ENCODE measurements around the gene BEX4. TPM values are rescaled to one million over a fixed set of nuclear protein-coding genes. Genes with fewer than 3 reads are reported as not detected.

BEX4 gene
- total RNA-seq, 1 experiment from 2014 or later, result not detected

DNA sequence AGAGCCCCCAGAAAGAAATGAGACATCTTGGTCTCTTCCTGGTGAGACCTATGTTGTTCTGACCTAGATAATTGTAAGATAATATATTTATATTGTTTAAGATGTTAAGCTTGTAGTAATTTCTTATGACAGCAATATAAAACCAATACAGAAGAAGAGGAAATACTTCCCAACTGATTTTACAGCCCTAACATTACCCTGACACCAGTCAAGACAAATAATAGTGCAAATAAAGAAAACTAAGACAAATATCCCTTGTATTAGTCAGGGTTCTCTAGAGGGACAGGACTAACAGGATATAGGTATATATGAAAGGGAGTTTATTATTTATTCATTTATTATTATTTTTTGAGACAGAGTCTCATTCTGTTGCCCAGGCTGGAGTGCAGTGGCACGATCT, 21.4 kb downstream of the BEX4 start:
- TF ChIP-seq, protein P1, sequence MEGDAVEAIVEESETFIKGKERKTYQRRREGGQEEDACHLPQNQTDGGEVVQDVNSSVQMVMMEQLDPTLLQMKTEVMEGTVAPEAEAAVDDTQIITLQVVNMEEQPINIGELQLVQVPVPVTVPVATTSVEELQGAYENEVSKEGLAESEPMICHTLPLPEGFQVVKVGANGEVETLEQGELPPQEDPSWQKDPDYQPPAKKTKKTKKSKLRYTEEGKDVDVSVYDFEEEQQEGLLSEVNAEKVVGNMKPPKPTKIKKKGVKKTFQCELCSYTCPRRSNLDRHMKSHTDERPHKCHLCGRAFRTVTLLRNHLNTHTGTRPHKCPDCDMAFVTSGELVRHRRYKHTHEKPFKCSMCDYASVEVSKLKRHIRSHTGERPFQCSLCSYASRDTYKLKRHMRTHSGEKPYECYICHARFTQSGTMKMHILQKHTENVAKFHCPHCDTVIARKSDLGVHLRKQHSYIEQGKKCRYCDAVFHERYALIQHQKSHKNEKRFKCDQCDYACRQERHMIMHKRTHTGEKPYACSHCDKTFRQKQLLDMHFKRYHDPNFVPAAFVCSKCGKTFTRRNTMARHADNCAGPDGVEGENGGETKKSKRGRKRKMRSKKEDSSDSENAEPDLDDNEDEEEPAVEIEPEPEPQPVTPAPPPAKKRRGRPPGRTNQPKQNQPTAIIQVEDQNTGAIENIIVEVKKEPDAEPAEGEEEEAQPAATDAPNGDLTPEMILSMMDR (IDR thresholded peaks at IDR 0.05; ENCODE audit: unreplicated experiment), result no peak
- intact Hi-C loops (cut with micrococcal nuclease), result no loop called here
- DNase-seq (ENCODE audit: unreplicated experiment), result no peak
- Mint-ChIP-seq H3K27ac (ENCODE audit: low read depth, unreplicated experiment) (no peak overlapping the region), H3K4me3 (ENCODE audit: unreplicated experiment) (no peak overlapping the region), H3K36me3 (ENCODE audit: insufficient read depth, unreplicated experiment) (no peaks in the 10 kb centered on the region), H3K27me3 (ENCODE audit: insufficient read depth, unreplicated experiment) (peaks cover 39% of the 10 kb centered on the region), H3K4me1 (ENCODE audit: insufficient read depth, unreplicated experiment) (no peaks in the 10 kb centered on the region), H3K9me3 (ENCODE audit: unreplicated experiment) (no peaks in the 10 kb centered on the region)
- ChIA-PET POLR2A (interaction anchor here (0.8 to 1.3 kb wide), 2 partner anchors 13 to 19 kb away, joined by 3 read pairs; partner anchors contain the start of gene TCEAL8), CTCF (interaction anchor here (1.3 kb wide), 1 partner anchor 25 kb away, joined by 4 read pairs; no protein-coding TSS in a partner anchor)
- no TSS peak for BruUV-seq (replicated peaks)

- Mint-ChIP-seq H3K9me3 (ENCODE audit: unreplicated experiment) (no peaks in the 10 kb centered on the region), H3K4me1 (ENCODE audit: insufficient read depth, unreplicated experiment) (no peaks in the 10 kb centered on the region), H3K36me3 (ENCODE audit: insufficient read depth, unreplicated experiment) (no peaks in the 10 kb centered on the region)
Measured at GRCh38 chrX:103240155-103240554, 25.2 kb downstream of the BEX4 start.

GRCh38 chrX:103248553-103248952, 33.6 kb downstream of the BEX4 start:
- Mint-ChIP-seq H3K4me1 (ENCODE audit: insufficient read depth, unreplicated experiment) (no peaks in the 10 kb centered on the region), H3K27ac (ENCODE audit: low read depth, unreplicated experiment) (no peak overlapping the region), H3K27me3 (ENCODE audit: insufficient read depth, unreplicated experiment) (peaks cover 32% of the 10 kb centered on the region), H3K9me3 (ENCODE audit: unreplicated experiment) (no peaks in the 10 kb centered on the region), H3K36me3 (ENCODE audit: insufficient read depth, unreplicated experiment) (peaks cover 10% of the 10 kb centered on the region), H3K4me3 (ENCODE audit: unreplicated experiment) (no peak overlapping the region)
- intact Hi-C loops (cut with micrococcal nuclease), result loop anchor here (2.0 kb wide), 1 partner anchor 38 kb away; no protein-coding TSS in a partner anchor
- DNase-seq (ENCODE audit: unreplicated experiment), result peak; percentile 24
- no TSS peak for BruUV-seq (replicated peaks)
- ChIA-PET POLR2A (interaction anchor here (0.7 to 0.9 kb wide), 2 partner anchors 13 to 194 kb away, joined by 3 read pairs; no protein-coding TSS in a partner anchor), CTCF (interaction anchor here (1.0 to 1.1 kb wide), 2 partner anchors 9 to 31 kb away, joined by 3 to 4 read pairs; no protein-coding TSS in a partner anchor)
- TF ChIP-seq, protein P1 (IDR thresholded peaks at IDR 0.05; ENCODE audit: unreplicated experiment), result peak; percentile 29

More at GRCh38 chrX:103240155-103240554, 25.2 kb downstream of the BEX4 start:
- no peak overlapping the region for H3K4me3 Mint-ChIP-seq (ENCODE audit: unreplicated experiment)
- H3K27me3 Mint-ChIP-seq (ENCODE audit: insufficient read depth, unreplicated experiment), result peaks cover 30% of the 10 kb centered on the region
- TF ChIP-seq, protein P1 (IDR thresholded peaks at IDR 0.05; ENCODE audit: unreplicated experiment), result no peak
- CTCF ChIA-PET, result no interaction called here
- intact Hi-C loops (cut with micrococcal nuclease), result no loop called here
- BruUV-seq (replicated peaks), result no TSS peak
- no peak overlapping the region for H3K27ac Mint-ChIP-seq (ENCODE audit: low read depth, unreplicated experiment)
- POLR2A ChIA-PET, result no interaction called here
- DNase-seq (ENCODE audit: unreplicated experiment), result no peak

DNA sequence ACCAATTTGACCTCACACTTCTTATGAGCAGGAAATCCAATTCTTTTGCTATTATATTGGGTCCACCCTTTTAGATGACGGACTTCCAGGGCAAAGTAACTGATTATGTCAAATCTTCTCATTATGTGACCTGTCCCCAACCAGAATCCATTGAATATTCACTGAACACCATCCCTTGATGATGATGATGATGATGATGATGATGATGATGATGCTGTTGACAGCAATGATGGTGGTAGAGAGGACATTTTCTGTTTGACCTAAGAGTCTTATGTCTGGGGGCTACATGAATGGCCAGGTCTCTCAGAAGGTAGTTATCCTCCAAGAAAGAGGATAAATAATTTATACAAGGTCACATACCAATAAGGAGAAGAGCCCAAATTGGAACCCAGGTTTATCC, 34.9 kb downstream of the BEX4 start:
- no peaks in the 10 kb centered on the region for H3K9me3 Mint-ChIP-seq (ENCODE audit: unreplicated experiment)
- no peak for DNase-seq (ENCODE audit: unreplicated experiment)
- no TSS peak for BruUV-seq (replicated peaks)
- peaks cover 43% of the 10 kb centered on the region for H3K27me3 Mint-ChIP-seq (ENCODE audit: insufficient read depth, unreplicated experiment)
- TF ChIP-seq, protein P1 (IDR thresholded peaks at IDR 0.05; ENCODE audit: unreplicated experiment), result no peak
- POLR2A ChIA-PET, result no interaction called here
- H3K4me3 Mint-ChIP-seq (ENCODE audit: unreplicated experiment), result no peak overlapping the region
- H3K4me1 Mint-ChIP-seq (ENCODE audit: insufficient read depth, unreplicated experiment), result peaks cover 7% of the 10 kb centered on the region
- H3K27ac Mint-ChIP-seq (ENCODE audit: low read depth, unreplicated experiment), result no peak overlapping the region
- intact Hi-C loops (cut with micrococcal nuclease), result loop anchor here (2.0 kb wide), 1 partner anchor 39 kb away; no protein-coding TSS in a partner anchor
- CTCF ChIA-PET, result interaction anchor here (1.2 kb wide), 1 partner anchor 215 kb away, joined by 3 read pairs; no protein-coding TSS in a partner anchor
- peaks cover 16% of the 10 kb centered on the region for H3K36me3 Mint-ChIP-seq (ENCODE audit: insufficient read depth, unreplicated experiment)
